Measurements from ENCODE around the gene P2RX3. TPM values are rescaled to one million over a fixed set of nuclear protein-coding genes. Genes with fewer than 3 reads are reported as not detected.

The P2RX3 gene
- total RNA-seq, 1 experiment from 2014 or later, result 0.15 TPM

GRCh38 chr11:57364851-57365660 lies 26.9 kb downstream of the P2RX3 start:
- H3K4ac ChIP-seq (ENCODE audit: low read depth, low read length), result no peak overlapping the region
- no peaks in the 10 kb centered on the region for H3K9me3 ChIP-seq (ENCODE audit: control insufficient read depth, low read depth, low read length)
- no peak overlapping the region for H2BK5ac ChIP-seq (ENCODE audit: insufficient read length, low read length)
- H3K56ac ChIP-seq (ENCODE audit: insufficient read length, low read depth, low read length), result no peak overlapping the region
- H3K27me3 ChIP-seq (ENCODE audit: insufficient read depth, low read length), result no peaks in the 10 kb centered on the region
- no peak overlapping the region for H3K27ac ChIP-seq (ENCODE audit: insufficient read length, low read depth, low read length)
- no peaks in the 10 kb centered on the region for H3K79me1 ChIP-seq (ENCODE audit: insufficient read depth, low read depth, low read length, poor library complexity, severe bottlenecking)
- no peak overlapping the region for H3K4me3 Mint-ChIP-seq
- peak; percentile 70 for DNase-seq
- H4K5ac ChIP-seq (ENCODE audit: insufficient read length, low read depth, low read length), result no peak overlapping the region
- no peak overlapping the region for H3K4me2 ChIP-seq (ENCODE audit: insufficient read depth, insufficient read length, low read length)
- peaks cover 27% of the 10 kb centered on the region in 2 experiments for H3K4me1 Mint-ChIP-seq
- no peaks in the 10 kb centered on the region for H3K23me2 ChIP-seq (ENCODE audit: insufficient read length, low read depth, low read length, poor library complexity, severe bottlenecking)
- H2BK15ac ChIP-seq (ENCODE audit: low read depth, low read length), result no peak overlapping the region
- H2AK5ac ChIP-seq (ENCODE audit: insufficient read length, low read length), result no peak overlapping the region
- no peak overlapping the region for H3K9ac ChIP-seq (ENCODE audit: extremely low read depth, insufficient read length, low read length)
- no peak overlapping the region for H4K8ac ChIP-seq (replicated peaks; ENCODE audit: insufficient read length, low read depth, low read length)
- H3K36me3 Mint-ChIP-seq (ENCODE audit: insufficient read depth in 1 of 3, low read depth in 3 of 3), result no peaks in the 10 kb centered on the region
- no peak overlapping the region for H2BK12ac ChIP-seq (ENCODE audit: insufficient read length, low read depth, low read length)
- no peak overlapping the region for H3T11ph ChIP-seq (ENCODE audit: low read length)
- no peak overlapping the region for H3K23ac ChIP-seq (ENCODE audit: insufficient read length, low read depth, low read length)
- H3K27ac Mint-ChIP-seq, result peak overlapping the region in 2 of 3 experiments; percentile 86 to 89; a peak in 4 of 7 replicates
- H3K79me2 ChIP-seq (ENCODE audit: insufficient read depth, low read length), result no peaks in the 10 kb centered on the region
- no peak overlapping the region for H2AFZ ChIP-seq (ENCODE audit: low read length)
- peaks cover 6% of the 10 kb centered on the region for H3K4me1 ChIP-seq (ENCODE audit: insufficient read depth, low read length)
- no peak overlapping the region for H2BK120ac ChIP-seq (ENCODE audit: low read depth, low read length, poor library complexity, severe bottlenecking)
- H4K91ac ChIP-seq (ENCODE audit: insufficient read length, low read depth, low read length), result no peak overlapping the region
- H3K14ac ChIP-seq (ENCODE audit: insufficient read depth, low read length), result no peak overlapping the region
- peak overlapping the region; percentile 9 for H3K18ac ChIP-seq (ENCODE audit: insufficient read length, low read depth, low read length)
- no peak for TF ChIP-seq CTCF (conservative IDR thresholded peaks at IDR 0.05)
- 0 out of 5 replicates have a peak, but pooled peaks cover 0 to 2% of the 10 kb centered on the region in 2 experiments for H3K9me3 Mint-ChIP-seq
- H3K27me3 Mint-ChIP-seq (ENCODE audit: low read depth), result peaks cover 30% of the 10 kb centered on the region
- no peaks in the 10 kb centered on the region for H4K20me1 ChIP-seq (ENCODE audit: control insufficient read depth, insufficient read depth, insufficient read length)
- no peak overlapping the region for H2BK20ac ChIP-seq (ENCODE audit: low read depth, low read length, poor library complexity, severe bottlenecking)
- no CpG with 5 or more reads among the region's 9 CpGs for WGBS (ENCODE audit: extremely low coverage, insufficient read length, low lambda C conversion rate)

Measured in H9 (cell line).